Activated CD4-positive, alpha-beta T cell treated with anti-CD3 and anti-CD28 coated beads, Interleukin-2, amount 50 U/mL, for 16 hours (primary cell): Measurements from ENCODE around the gene PPM1H.

Experiments used
- DNase-seq: peaks from one replicate; pipeline ENCODE4 v3.0.0-alpha.2; 2020

The PPM1H gene

DNA sequence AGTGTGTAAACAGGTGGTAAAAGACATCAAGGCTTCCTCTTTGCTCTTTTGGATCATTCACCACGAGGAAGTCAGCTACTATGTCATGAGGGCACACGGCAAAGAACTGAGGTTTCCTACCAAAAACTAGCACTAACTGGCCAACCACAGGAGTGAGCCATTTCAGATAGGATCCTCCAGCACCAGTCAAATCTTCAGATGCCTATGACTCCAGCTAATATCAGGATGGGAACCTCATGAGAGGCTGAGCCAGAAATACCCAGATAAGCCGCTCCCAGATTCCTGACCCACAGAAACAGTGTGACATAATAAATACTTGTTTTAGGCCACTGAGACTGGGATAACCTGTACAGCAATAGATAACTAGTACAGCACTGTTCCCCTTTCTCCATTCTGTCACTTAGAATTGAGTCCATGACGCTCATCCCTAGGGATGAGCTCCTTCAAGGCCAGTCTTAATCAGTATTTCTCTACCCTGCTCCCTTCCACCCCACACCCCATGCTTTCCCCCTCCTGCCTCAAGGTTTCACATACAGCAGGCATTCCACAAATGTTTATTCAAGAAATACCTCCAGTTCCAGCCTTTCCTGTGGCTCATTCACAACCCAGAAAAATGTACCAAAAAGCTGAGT is 68.4 kb downstream of the PPM1H start:
- no peak for DNase-seq

DNA sequence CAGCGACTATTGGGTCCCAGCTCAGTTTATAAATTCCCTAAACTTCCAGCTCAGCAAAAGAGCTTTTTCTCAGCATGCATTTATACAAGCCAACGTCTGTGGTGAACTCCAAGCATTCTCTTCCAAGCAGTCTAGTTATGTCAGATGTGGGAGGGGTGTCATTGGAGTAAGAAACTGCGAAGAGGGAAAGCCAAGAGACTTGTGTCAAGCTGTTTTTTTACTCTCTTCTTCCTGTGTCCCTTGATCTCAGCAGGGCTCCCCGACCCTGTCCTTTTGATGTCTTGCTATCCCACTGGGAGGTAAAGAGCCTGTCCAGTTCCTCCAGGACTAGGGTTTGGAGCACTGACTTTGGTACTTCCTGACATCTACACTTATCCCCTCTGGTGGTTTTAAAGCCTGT is 69.0 kb downstream of the PPM1H start:
- DNase-seq = no peak

DNA sequence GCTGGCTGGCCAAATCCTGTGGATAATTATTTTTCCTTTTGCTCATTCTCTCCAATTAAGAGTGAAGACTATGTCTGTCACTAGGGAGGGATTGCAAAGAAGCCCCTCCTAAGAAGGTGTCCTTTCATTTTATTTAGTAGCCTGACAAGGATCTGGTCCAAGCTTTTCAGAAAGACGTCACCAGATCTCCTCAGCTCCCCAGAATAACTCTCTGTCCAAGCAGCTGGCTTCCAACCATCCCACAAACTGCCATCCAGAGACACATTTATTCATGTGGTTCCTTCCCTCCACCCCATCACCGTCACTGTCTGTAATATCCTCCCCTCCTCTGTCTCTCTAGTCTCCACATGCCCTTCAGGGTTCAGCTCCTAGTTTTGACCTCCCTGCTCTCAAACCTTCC is 69.9 kb downstream of the PPM1H start:
- no peak for DNase-seq

DNA sequence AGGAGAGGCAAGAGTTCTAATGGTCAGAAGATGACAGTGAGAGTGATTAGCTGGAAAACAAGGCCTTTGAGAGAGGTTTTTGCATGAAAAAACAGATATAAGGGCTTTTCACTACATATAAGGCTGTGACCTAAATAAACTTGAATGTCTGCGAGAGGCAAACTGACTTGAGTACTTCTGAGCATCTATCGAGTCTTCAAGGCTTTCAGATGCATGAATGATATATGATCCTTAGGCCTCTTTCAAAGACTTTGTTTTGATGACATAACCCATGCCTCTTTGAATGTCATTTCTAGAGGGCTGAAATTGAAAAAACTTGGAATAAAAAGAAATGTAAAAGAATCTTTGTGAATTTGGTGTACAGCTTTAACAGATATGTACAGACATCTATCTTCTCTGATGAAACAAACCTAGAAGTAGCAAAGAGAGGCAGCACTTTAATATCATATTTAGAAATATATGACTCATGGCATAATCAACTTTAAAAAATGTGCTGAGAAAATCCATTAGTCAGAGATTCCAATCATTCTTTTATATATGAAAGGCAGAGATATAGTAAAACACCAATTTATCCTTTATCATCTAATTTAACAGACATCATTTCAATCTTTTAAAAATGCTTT is 72.6 kb downstream of the PPM1H start:
- no peak for DNase-seq

DNA sequence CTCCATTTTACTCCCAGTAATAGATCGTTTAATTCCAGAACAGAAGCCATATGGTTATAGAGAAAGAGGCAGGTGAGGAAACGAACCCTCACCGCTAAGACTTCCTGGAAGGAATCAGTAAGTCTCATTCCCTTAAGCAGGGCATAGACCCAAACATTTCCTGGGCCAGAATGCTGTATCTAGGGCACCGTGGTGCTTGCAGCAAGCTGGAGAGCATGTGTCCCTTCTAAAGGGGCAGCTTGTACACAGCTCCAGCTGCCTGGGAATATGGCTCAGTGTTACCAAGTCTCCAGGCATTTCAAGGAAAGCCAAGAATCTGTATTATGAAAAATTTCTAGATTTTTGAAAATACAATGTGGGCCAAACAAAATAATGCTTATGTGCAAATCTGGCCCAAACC is 73.4 kb downstream of the PPM1H start:
- DNase-seq = no peak

DNA sequence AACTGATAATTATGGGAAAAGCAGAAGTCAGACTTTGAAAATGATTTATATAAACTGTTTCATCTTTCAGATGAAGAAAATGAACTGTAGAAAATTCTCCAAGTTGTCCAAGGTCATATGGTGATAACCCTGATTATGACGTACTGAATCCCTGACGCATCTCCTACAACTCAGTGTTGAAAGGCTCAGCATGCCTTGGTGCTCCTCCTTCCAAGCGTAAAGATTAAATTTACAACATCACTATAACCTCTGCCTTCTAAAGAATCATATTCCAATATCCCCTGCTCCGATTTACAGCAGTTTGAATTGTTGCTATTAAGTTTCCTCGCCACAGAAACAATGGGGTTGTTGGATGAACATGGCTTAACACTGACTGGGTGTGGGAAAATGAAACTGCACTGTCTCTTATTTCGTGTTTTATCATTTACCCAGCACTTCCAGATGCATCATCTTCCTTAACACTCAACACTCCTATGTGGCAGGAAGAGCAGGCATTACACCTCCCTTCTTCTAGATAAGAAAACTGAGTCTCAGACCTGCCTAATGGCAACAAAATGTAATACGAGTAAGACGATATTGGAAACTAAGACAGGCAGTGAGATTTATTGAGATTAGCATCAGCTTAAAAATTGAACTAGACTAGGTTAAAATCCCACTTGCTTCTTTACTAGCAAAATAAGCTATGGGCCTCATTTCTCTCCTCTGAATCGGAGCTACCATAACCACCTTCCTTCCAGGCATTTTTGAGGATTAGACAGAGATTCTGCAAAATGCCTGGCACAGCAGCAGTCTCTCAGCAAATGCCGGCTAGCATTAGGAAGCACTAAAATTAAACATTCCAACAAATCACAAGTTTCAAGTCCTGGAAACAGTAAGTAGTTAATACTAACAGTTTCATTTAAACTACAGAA is 74.2 kb downstream of the PPM1H start:
- no peak for DNase-seq

DNA sequence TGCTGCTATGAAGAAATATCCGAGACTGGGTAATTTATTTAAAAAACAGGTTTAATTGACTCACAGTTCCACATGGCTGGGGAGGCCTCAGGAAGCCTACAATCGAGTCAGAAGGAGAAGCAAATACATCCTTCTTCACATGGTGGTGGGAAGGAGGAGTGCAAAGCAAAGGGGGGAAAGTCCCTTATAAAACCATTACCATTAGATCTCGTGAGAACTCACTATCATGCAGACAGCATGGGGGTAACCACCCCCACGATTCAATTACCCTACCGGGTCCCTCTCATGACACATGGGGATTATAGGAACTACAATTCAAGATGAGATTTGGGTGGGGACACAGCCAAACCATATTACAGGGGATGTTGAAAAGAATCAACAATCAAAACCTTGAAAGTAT is 74.9 kb downstream of the PPM1H start:
- no peak for DNase-seq

DNA sequence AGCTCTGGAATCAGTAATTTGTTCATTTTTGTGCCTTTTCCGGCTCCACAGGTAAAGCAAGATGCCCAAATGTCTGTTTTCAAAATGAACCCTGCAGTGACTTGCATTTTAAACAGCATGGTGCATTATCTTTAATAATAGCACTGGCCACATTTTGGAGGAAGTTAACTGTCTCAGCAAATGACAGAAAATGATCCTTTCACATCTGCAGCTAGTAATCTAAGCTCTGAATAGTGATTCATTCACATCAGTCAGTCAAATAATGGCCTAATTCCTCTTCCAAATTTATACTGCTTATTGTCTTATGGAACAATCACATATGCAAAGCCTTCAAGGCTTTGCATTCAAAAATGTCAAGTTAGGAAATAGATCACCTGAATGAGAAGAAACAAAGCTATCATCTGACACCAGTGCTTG is 75.6 kb downstream of the PPM1H start:
- no peak for DNase-seq

DNA sequence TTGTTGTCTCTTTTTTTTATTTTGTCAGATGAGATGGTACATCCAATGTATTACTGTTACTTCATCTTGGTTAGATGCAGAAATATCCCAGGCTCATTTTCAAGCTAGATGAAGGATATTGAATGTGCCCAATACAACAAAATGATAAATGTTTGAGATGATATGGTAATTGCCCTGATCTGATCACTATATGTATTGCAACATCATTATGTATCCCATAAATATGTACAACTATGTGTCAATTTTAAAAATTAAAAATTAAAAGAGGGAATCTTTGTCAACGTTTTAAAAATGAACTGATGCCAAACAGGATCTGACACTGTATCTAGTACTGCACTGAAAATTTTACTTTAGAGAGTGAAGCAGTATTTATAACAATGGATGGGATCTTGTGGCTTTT is 78.5 kb downstream of the PPM1H start:
- DNase-seq = no peak

DNA sequence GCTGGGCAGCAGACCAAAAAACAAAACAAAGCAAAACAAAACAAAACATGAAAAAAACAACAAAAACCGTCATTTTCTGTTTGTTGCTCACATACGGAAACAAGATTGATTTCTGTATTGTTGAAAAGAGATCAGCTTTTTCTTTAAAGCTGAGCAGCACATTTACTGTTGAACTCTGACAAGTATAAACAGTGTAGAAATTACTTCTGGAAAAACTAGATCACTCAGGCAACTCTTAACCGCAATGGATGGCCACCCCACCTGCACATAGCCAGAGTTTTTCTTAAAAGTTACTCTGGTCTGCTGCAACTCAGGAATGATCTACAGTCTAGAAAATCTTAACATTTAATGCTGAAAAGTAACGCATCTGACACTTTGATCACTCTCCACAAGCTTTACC is 80.9 kb downstream of the PPM1H start:
- no peak for DNase-seq

DNA sequence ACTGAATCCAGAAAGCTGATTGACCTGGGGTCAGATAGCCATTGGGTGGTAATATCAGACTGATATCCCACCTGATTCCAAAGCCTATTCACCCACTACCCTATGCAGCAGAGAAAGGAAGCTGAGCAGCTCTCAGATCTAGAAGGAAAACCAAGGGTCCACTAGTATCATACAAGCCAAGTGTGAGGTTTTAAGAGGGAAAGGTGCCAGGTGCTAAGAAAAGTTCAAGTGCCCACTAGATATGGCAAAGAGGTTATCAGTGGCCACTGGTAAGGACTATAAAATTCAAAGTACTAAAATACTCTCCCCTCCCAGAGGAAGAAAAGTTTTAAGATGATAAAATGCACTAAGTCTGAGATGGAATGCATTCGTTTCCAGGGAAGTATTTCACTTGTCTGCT is 85.6 kb downstream of the PPM1H start:
- DNase-seq = no peak

DNA sequence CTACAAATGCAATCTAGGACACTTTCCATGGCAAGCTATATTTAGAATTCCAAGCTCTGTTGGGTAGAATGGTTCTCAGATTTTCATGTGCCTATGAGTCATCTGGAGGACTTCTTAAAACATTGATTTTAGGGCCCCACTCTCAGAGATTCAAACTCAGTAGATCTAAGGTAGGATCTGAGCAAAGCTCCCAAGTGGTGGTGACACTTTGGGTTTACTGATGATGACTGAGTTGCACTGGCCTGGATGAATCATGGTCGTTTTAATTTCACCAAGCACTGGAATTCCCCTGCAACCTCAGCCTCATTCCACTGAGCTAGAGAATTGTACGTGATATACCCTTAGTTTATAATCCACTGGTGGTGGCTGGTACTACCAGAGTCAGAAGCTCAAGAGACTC is 86.5 kb downstream of the PPM1H start:
- DNase-seq = peak; percentile 45

DNA sequence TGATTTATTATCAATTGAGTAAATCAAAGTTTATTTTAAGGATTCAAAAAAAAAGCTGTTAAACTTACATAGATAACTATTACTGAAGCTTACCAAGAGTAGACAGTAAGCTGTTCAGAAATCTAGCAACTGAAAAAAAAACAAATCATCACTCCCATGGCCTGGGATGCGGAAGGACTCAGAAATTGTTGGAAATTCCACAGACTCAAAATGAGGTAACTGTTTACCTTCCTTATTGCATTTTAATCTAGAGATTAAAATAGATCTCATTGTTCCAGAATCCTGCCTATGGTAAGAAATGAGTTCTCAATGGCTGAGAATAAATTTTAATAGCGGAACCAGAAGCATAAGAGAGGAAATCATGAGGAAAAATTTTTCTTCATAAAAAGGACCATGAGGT is 87.2 kb downstream of the PPM1H start:
- DNase-seq = no peak

DNA sequence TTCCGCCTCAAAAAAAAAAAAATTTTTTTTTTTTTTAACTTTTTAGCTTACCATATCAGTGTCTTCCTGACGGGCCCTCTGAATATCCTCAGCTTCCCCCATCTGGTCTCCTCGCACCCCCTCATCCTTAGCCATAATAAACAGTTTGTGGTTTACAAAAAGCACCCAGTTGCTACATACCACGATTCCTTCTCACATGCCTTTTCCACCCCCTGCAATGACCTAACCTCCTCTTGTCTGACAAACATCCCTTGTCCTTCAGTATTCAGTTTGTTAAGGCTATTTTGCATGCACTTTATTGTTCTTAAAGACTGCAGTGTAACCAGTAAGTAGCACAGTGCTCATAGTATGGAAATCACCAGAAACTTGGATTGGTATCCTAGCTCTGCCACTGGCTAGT is 88.5 kb downstream of the PPM1H start:
- DNase-seq = no peak

DNA sequence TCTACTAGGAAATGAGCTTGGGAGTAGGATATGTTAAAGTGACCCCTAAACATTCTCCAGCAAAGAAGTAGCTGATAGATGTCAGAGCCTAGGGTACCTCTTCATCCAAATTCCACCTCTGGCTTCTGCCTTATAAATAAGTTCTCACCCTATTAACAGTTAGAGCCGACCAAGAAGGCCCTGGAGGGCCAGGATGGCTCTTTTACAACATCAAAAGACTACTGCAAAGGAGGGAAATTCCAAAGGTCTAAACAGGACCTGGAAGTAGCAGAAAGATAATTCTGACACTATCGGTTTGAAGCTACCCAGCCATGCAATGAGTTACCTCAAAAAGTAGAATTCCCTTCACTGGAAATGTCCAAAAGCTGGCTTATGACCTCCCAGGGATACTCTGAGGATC is 90.0 kb downstream of the PPM1H start:
- no peak for DNase-seq

DNA sequence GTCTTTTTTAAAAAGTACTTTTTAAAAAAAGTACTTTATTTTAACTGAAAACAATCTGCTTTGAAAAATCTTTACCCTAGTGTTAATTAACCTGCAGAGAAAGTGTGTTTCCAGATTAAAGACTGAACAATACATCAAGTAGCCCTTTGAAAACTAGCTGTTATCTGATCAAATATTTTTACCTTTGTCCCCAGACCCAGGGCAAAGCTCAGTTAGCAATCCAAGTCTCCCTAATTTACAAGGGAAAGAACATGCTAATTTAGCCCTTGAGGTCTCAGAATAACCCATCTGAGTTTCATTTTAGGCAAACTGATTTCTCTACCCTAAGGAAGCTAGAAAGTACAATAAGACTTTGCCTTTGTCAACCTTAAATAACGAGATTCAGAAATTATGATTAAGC is 91.2 kb downstream of the PPM1H start:
- no peak for DNase-seq

DNA sequence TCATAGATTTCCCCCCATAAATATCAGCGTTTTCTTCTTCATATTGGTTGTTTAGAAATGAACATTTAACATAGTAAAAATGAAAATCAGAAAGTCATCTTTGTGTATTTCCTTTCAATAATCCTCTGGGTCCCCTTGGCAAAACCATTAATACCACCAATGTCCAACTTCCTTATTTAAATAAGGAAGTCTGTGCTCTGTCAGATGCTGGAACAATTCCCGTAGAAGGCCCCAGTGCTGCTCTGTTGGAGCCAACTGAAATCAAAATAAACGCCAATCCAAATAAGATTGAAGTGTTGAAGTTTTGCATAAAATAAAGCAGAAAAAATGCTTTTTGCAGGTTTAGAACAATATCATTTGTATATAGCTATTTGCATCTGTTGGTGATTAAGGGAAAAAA is 93.1 kb downstream of the PPM1H start:
- DNase-seq = no peak

DNA sequence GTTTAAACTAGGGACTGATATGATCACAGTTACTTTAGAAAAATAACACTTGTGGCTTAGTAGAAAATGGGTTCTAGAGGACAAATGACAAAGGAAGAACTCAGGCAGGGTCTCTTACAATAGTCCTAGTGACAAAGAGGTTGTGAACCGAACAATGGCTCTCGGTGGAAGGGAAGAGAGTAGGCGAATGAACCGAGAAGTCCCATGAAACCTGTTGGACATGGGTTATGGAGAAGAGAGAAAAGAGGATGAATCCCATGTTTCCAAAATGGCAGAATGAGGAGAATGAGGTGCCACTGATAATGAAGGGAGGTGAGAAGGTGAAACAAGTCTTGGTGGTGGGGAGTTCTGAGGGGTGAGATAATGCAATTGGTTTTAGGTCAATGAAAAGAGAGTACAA is 94.1 kb downstream of the PPM1H start:
- DNase-seq = no peak

DNA sequence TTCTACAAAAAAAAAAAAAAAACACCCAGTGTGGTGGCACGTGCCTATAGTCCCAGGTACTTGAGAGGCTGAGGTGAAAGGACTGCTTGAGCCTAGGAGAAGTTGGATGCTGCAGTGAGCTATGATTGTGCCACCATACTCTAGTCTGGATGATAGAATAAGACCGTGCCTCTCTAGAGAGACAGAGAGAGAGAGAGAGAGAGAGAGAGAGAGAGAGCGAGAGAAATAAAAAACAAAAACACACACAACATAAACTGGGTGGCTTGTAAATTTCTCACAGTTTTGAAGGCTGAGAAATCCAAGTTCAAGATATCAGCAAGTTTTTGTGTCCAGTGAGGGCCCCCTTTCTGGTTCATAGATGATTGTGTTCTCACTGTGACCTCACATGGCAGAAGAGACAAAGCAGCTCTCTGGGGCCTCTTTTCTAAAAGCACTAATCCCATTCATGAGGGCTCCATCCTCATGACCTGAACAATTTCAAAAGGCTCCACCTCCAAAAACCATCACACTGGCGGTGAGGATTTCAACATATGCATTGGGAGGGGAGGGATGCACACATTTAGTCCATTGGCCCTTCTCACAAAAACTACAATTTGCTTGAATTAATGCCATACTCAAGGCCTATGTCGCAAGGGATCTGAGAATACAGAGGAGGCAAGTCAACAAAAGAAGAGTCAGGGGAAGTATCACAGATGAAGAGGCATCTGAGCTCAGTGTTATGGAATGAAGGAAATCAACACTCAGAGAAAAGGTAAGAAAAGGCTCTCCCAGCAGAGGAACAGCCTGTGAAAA is 94.9 kb downstream of the PPM1H start:
- DNase-seq = no peak

DNA sequence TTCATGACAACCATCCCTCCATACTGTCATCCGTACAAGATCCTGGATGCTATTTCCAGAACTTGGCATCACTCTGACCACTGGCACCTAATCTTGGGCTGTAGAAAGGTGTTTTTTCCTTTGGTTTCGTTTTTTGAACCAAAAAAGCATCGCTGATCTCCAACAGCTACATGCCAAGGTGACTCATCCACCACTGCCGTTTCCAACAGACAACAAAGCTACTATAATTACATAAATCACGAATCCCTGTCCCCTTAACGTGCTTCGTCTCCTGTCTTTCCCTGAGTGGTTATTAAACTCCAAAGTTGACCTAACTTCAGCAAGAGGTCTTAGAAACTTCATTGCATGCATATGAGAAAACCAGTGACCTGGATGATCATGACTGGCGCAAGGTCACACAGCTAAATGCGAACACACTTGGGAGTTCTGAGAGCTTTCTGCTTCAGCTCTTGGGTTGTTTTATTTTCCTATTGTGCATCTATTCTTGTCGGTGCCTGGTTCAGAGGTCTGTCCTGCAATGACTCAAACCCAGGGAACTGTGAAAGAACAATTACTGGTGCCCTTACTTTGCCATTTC is 99.9 kb downstream of the PPM1H start:
- DNase-seq = no peak

DNA sequence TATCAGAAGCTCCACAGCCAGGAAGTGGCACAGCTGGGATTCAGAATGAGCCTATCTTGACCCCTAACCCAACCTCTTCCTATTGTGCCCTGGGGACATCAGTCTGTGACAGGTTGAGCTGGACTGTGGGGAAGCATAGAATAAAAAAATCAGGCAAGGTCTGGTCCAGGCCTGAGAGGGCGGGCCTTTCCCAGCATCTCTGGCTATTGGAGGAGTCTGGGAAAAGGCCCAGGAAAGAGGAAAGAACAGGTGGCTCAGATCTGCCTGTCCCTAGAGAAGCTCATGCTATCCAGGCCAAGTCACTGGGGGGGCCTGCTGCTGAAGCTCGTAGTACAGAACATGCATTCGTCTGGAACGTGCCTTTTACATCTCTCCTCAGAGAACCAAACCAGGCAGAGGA is 100.5 kb downstream of the PPM1H start:
- DNase-seq = no peak

DNA sequence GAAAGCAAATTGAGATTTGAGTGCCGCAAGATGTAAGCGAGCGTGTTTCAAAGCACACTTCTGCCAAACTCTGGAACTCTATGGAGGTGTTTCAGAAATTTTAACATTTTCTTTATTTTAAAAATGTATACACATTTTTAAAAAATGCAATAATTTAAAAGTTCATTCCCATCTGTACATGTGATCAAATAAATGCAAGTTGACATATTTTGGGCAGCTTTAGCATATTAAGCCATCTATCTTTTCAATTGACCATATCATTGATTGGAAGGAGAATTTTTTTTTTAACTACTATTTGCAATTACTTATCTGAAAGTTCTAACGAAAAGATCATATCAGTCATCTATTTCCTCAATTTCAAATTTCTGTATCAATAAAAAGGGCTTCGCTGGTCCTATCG is 101.3 kb downstream of the PPM1H start:
- no peak for DNase-seq

DNA sequence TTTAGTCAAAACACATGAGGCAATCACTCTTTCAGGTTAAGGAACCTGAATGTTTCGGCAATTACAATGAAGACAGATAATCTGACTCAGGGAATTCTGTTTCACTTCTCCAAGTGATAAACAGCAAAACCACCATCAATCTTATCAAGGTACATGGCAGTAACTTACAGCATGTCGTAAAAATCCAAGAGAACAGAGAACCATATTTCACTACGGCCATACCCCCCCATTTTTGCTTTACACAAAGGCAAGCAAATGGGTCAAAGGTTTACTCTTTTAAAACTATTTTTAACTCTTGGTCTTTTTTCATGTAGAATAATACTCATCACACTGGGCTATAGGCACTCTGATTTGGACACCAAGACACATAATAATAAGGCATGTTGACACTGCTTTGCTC is 102.4 kb downstream of the PPM1H start:
- DNase-seq = no peak
